ENCODE measurements around the gene CUL4A.
"Not testable (repeated sequence)": the region's sequence is repeated elsewhere in the genome, so short reads cannot be mapped to it uniquely, and the experiment has no call there.

CUL4A gene

GRCh38 chr13:113292021-113292862 lies 82.8 kb downstream of the CUL4A start:
- H3K27me3 Mint-ChIP-seq, result peaks cover 50% of the 10 kb centered on the region
- peaks cover 4% of the 10 kb centered on the region for H3K36me3 Mint-ChIP-seq (ENCODE audit: low read depth)
- ATAC-seq (peak; percentile 18), DNase-seq (peak; percentile 25)
- peaks cover 6% of the 10 kb centered on the region for H3K9me3 Mint-ChIP-seq
- no peak overlapping the region for H3K27ac Mint-ChIP-seq
- H3K4me1 Mint-ChIP-seq, result peaks cover 18% of the 10 kb centered on the region
- H3K4me3 Mint-ChIP-seq, result peak overlapping the region; percentile 59

GRCh38 chr13:113293686-113294085 lies 84.3 kb downstream of the CUL4A start:
- H3K4me3 Mint-ChIP-seq, result no peak overlapping the region
- H3K36me3 Mint-ChIP-seq (ENCODE audit: low read depth), result peaks cover 8% of the 10 kb centered on the region
- no peak overlapping the region for H3K27ac Mint-ChIP-seq
- peaks cover 30% of the 10 kb centered on the region for H3K4me1 Mint-ChIP-seq
- ATAC-seq (no peak), DNase-seq (no peak)
- H3K27me3 Mint-ChIP-seq, result peaks cover 46% of the 10 kb centered on the region
- peaks cover 6% of the 10 kb centered on the region for H3K9me3 Mint-ChIP-seq

- peak overlapping the region; percentile 57 for H3K27ac Mint-ChIP-seq
- no peak for DNase-seq
- H3K27me3 Mint-ChIP-seq, result peaks cover 31% of the 10 kb centered on the region
- peaks cover 9% of the 10 kb centered on the region for H3K36me3 Mint-ChIP-seq (ENCODE audit: low read depth)
- H3K4me1 Mint-ChIP-seq, result peaks cover 41% of the 10 kb centered on the region
- peak overlapping the region; percentile 93 for H3K4me3 Mint-ChIP-seq
- no peak for ATAC-seq
- peaks cover 6% of the 10 kb centered on the region for H3K9me3 Mint-ChIP-seq
Observed at GRCh38 chr13:113295776-113296175, 86.4 kb downstream of the CUL4A start.

GRCh38 chr13:113296823-113297369 lies 87.5 kb downstream of the CUL4A start, which contains the start of gene LAMP1:
Gene LAMP1, plus strand, starts transcription at chr13:113297239. Its CDS starts 196 bp downstream, at chr13:113297435.
- H3K9me3 Mint-ChIP-seq, result peaks cover 6% of the 10 kb centered on the region
- peaks cover 11% of the 10 kb centered on the region for H3K36me3 Mint-ChIP-seq (ENCODE audit: low read depth)
- H3K27ac Mint-ChIP-seq, result peak within 1 kb of the TSS; percentile 99
- DNase-seq (peak; percentile 100), ATAC-seq (peak; percentile 79)
- H3K4me3 Mint-ChIP-seq, result peak within 1 kb of the TSS; percentile 93
- H3K4me1 Mint-ChIP-seq, result peaks cover 41% of the 10 kb centered on the region
- H3K27me3 Mint-ChIP-seq, result peaks cover 21% of the 10 kb centered on the region

- Mint-ChIP-seq H3K27me3 (peaks cover 15% of the 10 kb centered on the region), H3K4me1 (peaks cover 35% of the 10 kb centered on the region), H3K9me3 (peaks cover 6% of the 10 kb centered on the region), H3K36me3 (ENCODE audit: low read depth) (peaks cover 11% of the 10 kb centered on the region), H3K27ac (peak overlapping the region; percentile 96), H3K4me3 (peak overlapping the region; percentile 92)
- ATAC-seq, result peak; percentile 55
- DNase-seq, result peak; percentile 39
Observed at GRCh38 chr13:113297370-113298042, 88.1 kb downstream of the CUL4A start.

GRCh38 chr13:113298043-113298945 lies 88.9 kb downstream of the CUL4A start:
- Mint-ChIP-seq H3K4me3 (peak overlapping the region; percentile 92), H3K4me1 (peaks cover 33% of the 10 kb centered on the region), H3K27ac (peak overlapping the region; percentile 96), H3K27me3 (peaks cover 10% of the 10 kb centered on the region), H3K9me3 (peaks cover 6% of the 10 kb centered on the region), H3K36me3 (ENCODE audit: low read depth) (peaks cover 14% of the 10 kb centered on the region)
- ATAC-seq, result no peak
- DNase-seq, result no peak

- H3K27ac Mint-ChIP-seq, result no peak overlapping the region
- H3K9me3 Mint-ChIP-seq, result peaks cover 6% of the 10 kb centered on the region
- H3K4me3 Mint-ChIP-seq, result no peak overlapping the region
- H3K27me3 Mint-ChIP-seq, result peaks cover 8% of the 10 kb centered on the region
- H3K4me1 Mint-ChIP-seq, result peaks cover 33% of the 10 kb centered on the region
- ATAC-seq (no peak), DNase-seq (no peak)
- H3K36me3 Mint-ChIP-seq (ENCODE audit: low read depth), result peaks cover 14% of the 10 kb centered on the region
Observed at GRCh38 chr13:113299951-113300350, 90.5 kb downstream of the CUL4A start.

- peaks cover 21% of the 10 kb centered on the region for H3K4me1 Mint-ChIP-seq
- ATAC-seq (no peak), DNase-seq (no peak)
- peaks cover 13% of the 10 kb centered on the region for H3K36me3 Mint-ChIP-seq (ENCODE audit: low read depth)
- no peak overlapping the region for H3K4me3 Mint-ChIP-seq
- no peaks in the 10 kb centered on the region for H3K27me3 Mint-ChIP-seq
- H3K9me3 Mint-ChIP-seq, result no peaks in the 10 kb centered on the region
- no peak overlapping the region for H3K27ac Mint-ChIP-seq
Observed at GRCh38 chr13:113302986-113303385, 93.6 kb downstream of the CUL4A start.

GRCh38 chr13:113304121-113304520 lies 94.7 kb downstream of the CUL4A start:
- ATAC-seq, result no peak
- no peak overlapping the region for H3K4me3 Mint-ChIP-seq
- DNase-seq, result no peak
- H3K4me1 Mint-ChIP-seq, result peaks cover 11% of the 10 kb centered on the region
- no peak overlapping the region for H3K27ac Mint-ChIP-seq
- H3K9me3 Mint-ChIP-seq, result no peaks in the 10 kb centered on the region
- no peaks in the 10 kb centered on the region for H3K27me3 Mint-ChIP-seq
- H3K36me3 Mint-ChIP-seq (ENCODE audit: low read depth), result peaks cover 13% of the 10 kb centered on the region

GRCh38 chr13:113305208-113305607 lies 95.8 kb downstream of the CUL4A start:
- Mint-ChIP-seq H3K36me3 (ENCODE audit: low read depth) (peaks cover 17% of the 10 kb centered on the region), H3K27me3 (no peaks in the 10 kb centered on the region), H3K4me3 (no peak overlapping the region), H3K9me3 (no peaks in the 10 kb centered on the region), H3K4me1 (peaks cover 4% of the 10 kb centered on the region), H3K27ac (no peak overlapping the region)
- DNase-seq (no peak), ATAC-seq (no peak)

- Mint-ChIP-seq H3K9me3 (no peaks in the 10 kb centered on the region), H3K36me3 (ENCODE audit: low read depth) (peaks cover 21% of the 10 kb centered on the region), H3K27ac (no peak overlapping the region), H3K27me3 (no peaks in the 10 kb centered on the region), H3K4me3 (no peak overlapping the region), H3K4me1 (no peaks in the 10 kb centered on the region)
- DNase-seq (no peak), ATAC-seq (no peak)
Observed at GRCh38 chr13:113307491-113307890, 98.1 kb downstream of the CUL4A start.

- no peak for ATAC-seq
- peaks cover 18% of the 10 kb centered on the region for H3K36me3 Mint-ChIP-seq (ENCODE audit: low read depth)
Observed at GRCh38 chr13:113309473-113309872, 100.1 kb downstream of the CUL4A start.

GRCh38 chr13:113314112-113314511 lies 104.7 kb downstream of the CUL4A start:
- H3K27ac Mint-ChIP-seq, DNase-seq, H3K9me3 Mint-ChIP-seq, ATAC-seq, H3K4me1 Mint-ChIP-seq, H3K27me3 Mint-ChIP-seq, H3K4me3 Mint-ChIP-seq: not testable (repeated sequence)
- peaks cover 14% of the 10 kb centered on the region for H3K36me3 Mint-ChIP-seq (ENCODE audit: low read depth)

More at GRCh38 chr13:113309473-113309872, 100.1 kb downstream of the CUL4A start:
- H3K27me3 Mint-ChIP-seq, result no peaks in the 10 kb centered on the region
- H3K9me3 Mint-ChIP-seq, result no peaks in the 10 kb centered on the region
- no peak for DNase-seq
- no peaks in the 10 kb centered on the region for H3K4me1 Mint-ChIP-seq
- no peak overlapping the region for H3K4me3 Mint-ChIP-seq
- H3K27ac Mint-ChIP-seq, result no peak overlapping the region

- not testable (repeated sequence) for ATAC-seq; H3K27ac Mint-ChIP-seq; H3K27me3 Mint-ChIP-seq; H3K9me3 Mint-ChIP-seq; H3K4me3 Mint-ChIP-seq; H3K36me3 Mint-ChIP-seq (ENCODE audit: low read depth); H3K4me1 Mint-ChIP-seq; DNase-seq
Observed at GRCh38 chr13:113314895-113315470, 105.6 kb downstream of the CUL4A start.

All from activated naive CD8-positive, alpha-beta T cell treated with anti-CD3 and anti-CD28 coated beads, Interleukin-2, amount 50 U/mL, for 24 hours (primary cell).